Measurements from ENCODE around the gene ROPN1L.

The ROPN1L gene

DNA sequence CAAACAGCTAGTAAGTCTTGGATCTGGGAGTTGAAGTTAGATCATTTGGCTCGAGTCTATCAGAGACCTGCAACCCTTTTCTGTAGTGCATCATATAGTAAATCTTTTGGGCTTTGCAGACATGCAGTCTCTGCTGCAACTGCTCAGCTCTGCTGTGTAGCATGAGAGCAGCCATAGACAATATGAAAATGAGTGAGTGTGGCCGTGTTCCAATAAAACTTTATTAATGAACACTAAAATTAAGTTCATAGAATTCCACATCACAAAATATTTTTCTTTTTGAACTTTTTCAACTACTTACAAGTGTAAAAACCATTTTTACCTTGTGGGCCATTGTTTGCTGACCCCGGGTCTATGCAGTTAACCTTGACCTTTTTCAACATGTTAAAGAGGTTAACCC is 35.2 kb downstream of the ROPN1L start:
- Histone ChIP-seq H4K91ac (ENCODE audit: low read depth, low read length) (no peak overlapping the region), H2BK12ac (ENCODE audit: low read length) (no peak overlapping the region), H3K9me3 (ENCODE audit: insufficient read depth, low read depth, low read length) (peaks cover 10% of the 10 kb centered on the region), H3K4me1 (ENCODE audit: control insufficient read depth in 1 of 2, insufficient read depth in 2 of 2, low read length in 2 of 2) (peaks cover 18 to 20% of the 10 kb centered on the region in 2 experiments), H3K79me1 (ENCODE audit: low read length) (peaks cover 3% of the 10 kb centered on the region), H3K9ac (ENCODE audit: low read length) (no peak overlapping the region), H3K4me2 (ENCODE audit: low read length) (no peak overlapping the region), H3K36me3 (ENCODE audit: control insufficient read depth in 1 of 2, insufficient read depth in 2 of 2, low read length in 2 of 2) (no peaks in the 10 kb centered on the region), H4K8ac (ENCODE audit: low read depth, low read length) (no peak overlapping the region), H2AK5ac (ENCODE audit: low read length) (no peak overlapping the region), H2BK5ac (ENCODE audit: low read depth, low read length, poor library complexity) (no peak overlapping the region), H2AFZ (ENCODE audit: insufficient read depth, low read length, poor library complexity) (no peak overlapping the region), H4K12ac (ENCODE audit: low read depth, low read length) (no peak overlapping the region), H3K23ac (ENCODE audit: low read length) (no peak overlapping the region), H3K27ac (ENCODE audit: low read depth, low read length) (no peak overlapping the region), H3K27me3 (ENCODE audit: insufficient read depth, low read length) (no peaks in the 10 kb centered on the region), H3K4ac (ENCODE audit: low read depth, low read length) (no peak overlapping the region), H3K4me3 (ENCODE audit: low read depth, low read length) (no peak overlapping the region), H3K79me2 (ENCODE audit: control insufficient read depth, insufficient read depth, low read length, poor library complexity) (no peaks in the 10 kb centered on the region), H2BK120ac (ENCODE audit: insufficient read depth, low read length, poor library complexity) (no peak overlapping the region), H3K18ac (ENCODE audit: low read length) (no peak overlapping the region), H3K14ac (ENCODE audit: low read length) (no peak overlapping the region)
- WGBS (ENCODE audit: extremely low coverage, insufficient coverage, insufficient read length) = no CpG with 5 or more reads among the region's 3 CpGs
- DNase-seq = no peak

DNA sequence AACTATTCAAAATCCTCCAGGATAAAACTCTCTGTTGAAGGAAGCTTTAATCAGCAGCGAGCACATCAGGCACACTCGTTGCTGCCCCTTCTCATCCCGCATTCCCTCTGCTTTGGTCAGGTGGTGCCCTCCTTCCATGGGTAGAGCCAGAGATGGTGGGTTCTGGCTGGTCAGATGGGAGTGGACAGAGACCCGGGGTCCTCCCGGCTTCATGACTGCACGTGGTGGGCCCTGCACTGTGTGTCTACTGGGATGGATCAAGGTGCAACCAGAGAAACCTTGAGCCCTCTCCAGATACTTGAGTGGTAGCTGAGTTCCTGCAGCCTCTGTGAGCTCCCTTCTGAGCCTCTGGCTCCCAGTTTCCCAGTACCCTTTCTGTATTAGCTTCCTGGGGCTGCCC is 36.3 kb downstream of the ROPN1L start:
- no peak overlapping the region for H4K12ac ChIP-seq (ENCODE audit: low read depth, low read length)
- H3K4ac ChIP-seq (ENCODE audit: low read depth, low read length) = no peak overlapping the region
- no peak overlapping the region for H2AK5ac ChIP-seq (ENCODE audit: low read length)
- no peak overlapping the region for H3K18ac ChIP-seq (ENCODE audit: low read length)
- no peak overlapping the region for H3K27ac ChIP-seq (ENCODE audit: low read depth, low read length)
- H3K23ac ChIP-seq (ENCODE audit: low read length) = no peak overlapping the region
- H4K91ac ChIP-seq (ENCODE audit: low read depth, low read length) = no peak overlapping the region
- peaks cover 3% of the 10 kb centered on the region for H3K79me1 ChIP-seq (ENCODE audit: low read length)
- peaks cover 10% of the 10 kb centered on the region for H3K9me3 ChIP-seq (ENCODE audit: insufficient read depth, low read depth, low read length)
- WGBS (ENCODE audit: extremely low coverage, insufficient coverage, insufficient read length) = no CpG with 5 or more reads among the region's 6 CpGs
- no peaks in the 10 kb centered on the region for H3K79me2 ChIP-seq (ENCODE audit: control insufficient read depth, insufficient read depth, low read length, poor library complexity)
- H2BK5ac ChIP-seq (ENCODE audit: low read depth, low read length, poor library complexity) = no peak overlapping the region
- peaks cover 18 to 20% of the 10 kb centered on the region in 2 experiments for H3K4me1 ChIP-seq (ENCODE audit: control insufficient read depth in 1 of 2, insufficient read depth in 2 of 2, low read length in 2 of 2)
- no peaks in the 10 kb centered on the region for H3K27me3 ChIP-seq (ENCODE audit: insufficient read depth, low read length)
- no peak overlapping the region for H2BK12ac ChIP-seq (ENCODE audit: low read length)
- no peak overlapping the region for H2AFZ ChIP-seq (ENCODE audit: insufficient read depth, low read length, poor library complexity)
- H3K4me2 ChIP-seq (ENCODE audit: low read length) = no peak overlapping the region
- H3K36me3 ChIP-seq (ENCODE audit: control insufficient read depth in 1 of 2, insufficient read depth in 2 of 2, low read length in 2 of 2) = no peaks in the 10 kb centered on the region
- H4K8ac ChIP-seq (ENCODE audit: low read depth, low read length) = no peak overlapping the region
- no peak overlapping the region for H3K9ac ChIP-seq (ENCODE audit: low read length)
- H3K14ac ChIP-seq (ENCODE audit: low read length) = no peak overlapping the region
- no peak for DNase-seq
- H3K4me3 ChIP-seq (ENCODE audit: low read depth, low read length) = no peak overlapping the region
- no peak overlapping the region for H2BK120ac ChIP-seq (ENCODE audit: insufficient read depth, low read length, poor library complexity)

GRCh38 chr5:10478436-10478835 is 36.8 kb downstream of the ROPN1L start:
- H4K12ac ChIP-seq (ENCODE audit: low read depth, low read length) = no peak overlapping the region

GRCh38 chr5:10479154-10479721 is 37.6 kb downstream of the ROPN1L start:
- no peaks in the 10 kb centered on the region for H3K79me2 ChIP-seq (ENCODE audit: control insufficient read depth, insufficient read depth, low read length, poor library complexity)
- H3K18ac ChIP-seq (ENCODE audit: low read length) = no peak overlapping the region
- no peak overlapping the region for H3K9ac ChIP-seq (ENCODE audit: low read length)
- peaks cover 18 to 20% of the 10 kb centered on the region in 2 experiments for H3K4me1 ChIP-seq (ENCODE audit: control insufficient read depth in 1 of 2, insufficient read depth in 2 of 2, low read length in 2 of 2)
- H3K14ac ChIP-seq (ENCODE audit: low read length) = no peak overlapping the region
- no peak for DNase-seq
- H3K4me2 ChIP-seq (ENCODE audit: low read length) = no peak overlapping the region
- H2BK5ac ChIP-seq (ENCODE audit: low read depth, low read length, poor library complexity) = no peak overlapping the region
- H3K4ac ChIP-seq (ENCODE audit: low read depth, low read length) = no peak overlapping the region
- no peak overlapping the region for H4K12ac ChIP-seq (ENCODE audit: low read depth, low read length)
- H4K8ac ChIP-seq (ENCODE audit: low read depth, low read length) = no peak overlapping the region
- H4K91ac ChIP-seq (ENCODE audit: low read depth, low read length) = no peak overlapping the region
- H2AFZ ChIP-seq (ENCODE audit: insufficient read depth, low read length, poor library complexity) = no peak overlapping the region
- H3K36me3 ChIP-seq (ENCODE audit: control insufficient read depth in 1 of 2, insufficient read depth in 2 of 2, low read length in 2 of 2) = no peaks in the 10 kb centered on the region
- H3K27me3 ChIP-seq (ENCODE audit: insufficient read depth, low read length) = no peaks in the 10 kb centered on the region
- no peak overlapping the region for H3K23ac ChIP-seq (ENCODE audit: low read length)
- H3K27ac ChIP-seq (ENCODE audit: low read depth, low read length) = no peak overlapping the region
- no peak overlapping the region for H2BK12ac ChIP-seq (ENCODE audit: low read length)
- WGBS (ENCODE audit: extremely low coverage, insufficient coverage, insufficient read length) = no CpG with 5 or more reads among the region's 11 CpGs
- H2AK5ac ChIP-seq (ENCODE audit: low read length) = no peak overlapping the region
- peaks cover 3% of the 10 kb centered on the region for H3K79me1 ChIP-seq (ENCODE audit: low read length)
- H2BK120ac ChIP-seq (ENCODE audit: insufficient read depth, low read length, poor library complexity) = no peak overlapping the region
- H3K4me3 ChIP-seq (ENCODE audit: low read depth, low read length) = no peak overlapping the region
- H3K9me3 ChIP-seq (ENCODE audit: insufficient read depth, low read depth, low read length) = peaks cover 10% of the 10 kb centered on the region

More at GRCh38 chr5:10478436-10478835, 36.8 kb downstream of the ROPN1L start:
- H3K79me1 ChIP-seq (ENCODE audit: low read length) = peaks cover 3% of the 10 kb centered on the region
- no peak overlapping the region for H3K4ac ChIP-seq (ENCODE audit: low read depth, low read length)
- peak overlapping the region; percentile 12 for H2BK12ac ChIP-seq (ENCODE audit: low read length)
- H3K4me2 ChIP-seq (ENCODE audit: low read length) = no peak overlapping the region
- H3K36me3 ChIP-seq (ENCODE audit: control insufficient read depth in 1 of 2, insufficient read depth in 2 of 2, low read length in 2 of 2) = no peaks in the 10 kb centered on the region
- no peak overlapping the region for H3K18ac ChIP-seq (ENCODE audit: low read length)
- WGBS (ENCODE audit: extremely low coverage, insufficient coverage, insufficient read length) = no CpG with 5 or more reads among the region's 5 CpGs
- H3K79me2 ChIP-seq (ENCODE audit: control insufficient read depth, insufficient read depth, low read length, poor library complexity) = no peaks in the 10 kb centered on the region
- no peak overlapping the region for H4K8ac ChIP-seq (ENCODE audit: low read depth, low read length)
- H3K9me3 ChIP-seq (ENCODE audit: insufficient read depth, low read depth, low read length) = peaks cover 10% of the 10 kb centered on the region
- no peak overlapping the region for H3K14ac ChIP-seq (ENCODE audit: low read length)
- no peak overlapping the region for H4K91ac ChIP-seq (ENCODE audit: low read depth, low read length)
- H2BK5ac ChIP-seq (ENCODE audit: low read depth, low read length, poor library complexity) = no peak overlapping the region
- DNase-seq = no peak
- no peak overlapping the region for H3K27ac ChIP-seq (ENCODE audit: low read depth, low read length)
- H2BK120ac ChIP-seq (ENCODE audit: insufficient read depth, low read length, poor library complexity) = no peak overlapping the region
- no peak overlapping the region for H3K9ac ChIP-seq (ENCODE audit: low read length)
- peak overlapping the region; percentile 3 for H2AK5ac ChIP-seq (ENCODE audit: low read length)
- no peak overlapping the region for H2AFZ ChIP-seq (ENCODE audit: insufficient read depth, low read length, poor library complexity)
- H3K4me1 ChIP-seq (ENCODE audit: control insufficient read depth in 1 of 2, insufficient read depth in 2 of 2, low read length in 2 of 2) = peaks cover 18 to 20% of the 10 kb centered on the region in 2 experiments
- H3K4me3 ChIP-seq (ENCODE audit: low read depth, low read length) = no peak overlapping the region
- no peak overlapping the region for H3K23ac ChIP-seq (ENCODE audit: low read length)
- no peaks in the 10 kb centered on the region for H3K27me3 ChIP-seq (ENCODE audit: insufficient read depth, low read length)
